ENCODE results near the gene TBKBP1. TPM values are rescaled to one million over a fixed set of nuclear protein-coding genes. Genes with fewer than 3 reads are reported as not detected.
A peak's percentile ranks its signal among the peaks of the same experiment; 100 is the strongest.
"Not testable (repeated sequence)": the region's sequence is repeated elsewhere in the genome, so short reads cannot be mapped to it uniquely, and the experiment has no call there.

The TBKBP1 gene
- polyA plus RNA-seq, 3 donors = 27.4 to 37.7 (median 31.6) TPM

DNA sequence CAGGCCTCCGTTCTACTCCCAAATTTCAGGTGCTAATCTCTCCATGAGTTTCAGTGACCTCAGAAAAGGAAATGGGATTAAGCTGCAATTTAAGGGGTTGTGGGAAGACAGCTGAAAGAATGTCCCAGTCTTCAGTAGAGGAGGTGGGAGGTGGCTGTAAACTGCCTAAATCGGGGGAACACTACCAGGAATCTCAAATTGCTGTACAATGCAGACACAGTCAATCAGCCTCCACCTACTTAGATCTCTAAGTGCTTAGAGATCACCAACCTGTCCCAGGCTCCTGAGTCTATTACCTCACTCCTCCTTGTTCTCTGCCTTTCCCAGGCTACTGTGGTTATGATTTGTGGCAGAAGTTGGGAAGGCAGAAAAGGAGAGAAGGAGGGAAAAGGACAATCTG is 30.7 kb downstream of the TBKBP1 start:
- no peak for DNase-seq (ENCODE audit: extremely low read depth in 1 of 11, low read depth in 9 of 11, low spot score in 4 of 11)

DNA sequence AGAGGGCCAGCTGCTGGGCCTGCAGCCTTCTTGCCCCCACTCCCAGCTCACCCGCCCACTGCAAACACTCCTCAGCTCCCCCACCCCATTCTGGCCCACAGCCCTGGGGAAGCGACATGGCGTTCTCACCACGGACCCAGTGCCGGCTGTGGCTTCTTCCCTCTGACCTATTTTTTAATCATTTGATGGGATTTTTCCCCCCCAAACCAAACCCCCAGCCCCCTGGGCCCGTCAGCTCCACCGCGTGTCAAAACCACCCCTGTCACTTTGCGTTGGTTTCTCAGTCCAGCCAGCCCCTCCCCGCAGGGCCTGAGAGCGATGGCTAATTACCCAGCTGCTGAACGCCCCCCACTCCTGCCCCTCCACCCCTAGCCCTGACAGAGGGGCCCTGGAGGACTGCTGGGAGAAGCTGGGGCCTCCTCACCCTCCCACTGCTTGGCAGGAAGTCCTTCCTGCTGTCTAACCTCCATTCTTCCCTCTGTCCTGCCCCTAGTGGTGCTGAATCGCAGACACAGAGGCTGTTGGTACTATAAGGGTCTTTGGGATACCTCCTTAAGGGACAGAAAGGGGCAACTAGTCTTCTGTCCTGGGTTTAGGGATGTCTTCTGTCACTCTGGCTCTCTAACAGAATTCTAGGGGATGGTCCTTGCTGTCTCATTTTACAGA is 31.6 kb downstream of the TBKBP1 start:
- no peak for DNase-seq (ENCODE audit: extremely low read depth in 1 of 11, low read depth in 9 of 11, low spot score in 4 of 11)

DNA sequence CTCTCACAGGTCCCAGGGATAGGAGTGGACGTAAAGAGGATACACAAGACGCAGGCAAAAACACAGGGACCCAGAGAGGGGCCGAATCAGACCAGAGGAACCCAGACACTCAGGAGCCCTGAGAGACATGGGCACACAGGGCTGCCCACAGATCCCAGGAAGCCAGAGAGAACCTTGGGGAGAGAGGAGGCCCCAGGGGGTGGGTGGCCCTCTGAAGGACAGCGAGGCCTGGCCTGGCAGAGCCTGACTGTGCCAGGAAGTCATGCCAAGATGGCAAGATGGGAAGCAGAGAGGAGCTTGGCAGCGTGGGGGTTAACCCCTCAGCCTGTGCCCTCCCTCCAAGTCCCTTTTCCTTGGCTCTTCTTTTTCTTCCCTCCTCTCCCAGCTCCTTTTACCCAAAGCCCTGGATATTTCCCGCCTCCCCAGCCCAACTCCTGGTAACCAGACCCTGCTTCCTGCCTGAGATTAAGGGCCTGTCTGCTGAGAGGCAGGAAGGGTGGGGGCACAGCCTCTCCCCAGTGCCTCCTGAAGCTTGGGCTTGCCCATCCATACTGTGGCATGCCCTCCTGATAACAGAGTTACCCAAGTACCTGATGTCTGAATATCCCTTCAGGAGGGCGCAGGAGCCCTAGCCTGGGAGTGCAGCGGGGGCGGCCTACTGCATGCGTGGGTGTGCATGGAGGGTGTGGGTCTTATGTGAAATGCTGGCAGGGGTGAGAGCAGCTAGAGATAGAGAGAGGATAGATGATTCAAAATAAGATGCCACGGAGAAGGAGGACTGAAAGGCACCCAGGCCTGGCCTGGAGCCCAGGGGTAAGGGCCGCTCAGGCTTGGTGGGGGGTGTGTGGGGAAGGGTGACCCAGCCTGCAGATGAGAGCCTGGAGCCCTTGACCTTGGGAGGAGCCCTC is 33.1 kb downstream of the TBKBP1 start:
- DNase-seq (ENCODE audit: extremely low read depth in 1 of 11, low read depth in 9 of 11, low spot score in 4 of 11) = no peak

DNA sequence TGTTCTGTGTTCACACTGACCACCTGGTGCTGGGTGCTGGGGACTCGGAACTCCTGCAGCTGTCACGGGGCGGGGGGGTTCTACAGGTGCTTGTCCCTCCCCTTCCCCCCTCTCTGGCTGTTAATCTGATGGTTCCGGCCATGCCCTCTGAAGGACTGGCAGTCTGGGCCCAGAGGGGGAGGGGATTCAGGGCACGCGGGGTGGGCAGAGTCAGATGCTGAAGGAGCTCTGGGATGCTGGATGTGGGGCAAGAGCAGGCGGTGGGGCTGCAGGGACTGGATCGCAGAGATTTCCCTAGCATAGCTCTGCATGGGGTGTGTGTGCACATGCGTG is 33.7 kb downstream of the TBKBP1 start:
- DNase-seq (ENCODE audit: extremely low read depth in 1 of 11, low read depth in 9 of 11, low spot score in 4 of 11) = no peak

DNA sequence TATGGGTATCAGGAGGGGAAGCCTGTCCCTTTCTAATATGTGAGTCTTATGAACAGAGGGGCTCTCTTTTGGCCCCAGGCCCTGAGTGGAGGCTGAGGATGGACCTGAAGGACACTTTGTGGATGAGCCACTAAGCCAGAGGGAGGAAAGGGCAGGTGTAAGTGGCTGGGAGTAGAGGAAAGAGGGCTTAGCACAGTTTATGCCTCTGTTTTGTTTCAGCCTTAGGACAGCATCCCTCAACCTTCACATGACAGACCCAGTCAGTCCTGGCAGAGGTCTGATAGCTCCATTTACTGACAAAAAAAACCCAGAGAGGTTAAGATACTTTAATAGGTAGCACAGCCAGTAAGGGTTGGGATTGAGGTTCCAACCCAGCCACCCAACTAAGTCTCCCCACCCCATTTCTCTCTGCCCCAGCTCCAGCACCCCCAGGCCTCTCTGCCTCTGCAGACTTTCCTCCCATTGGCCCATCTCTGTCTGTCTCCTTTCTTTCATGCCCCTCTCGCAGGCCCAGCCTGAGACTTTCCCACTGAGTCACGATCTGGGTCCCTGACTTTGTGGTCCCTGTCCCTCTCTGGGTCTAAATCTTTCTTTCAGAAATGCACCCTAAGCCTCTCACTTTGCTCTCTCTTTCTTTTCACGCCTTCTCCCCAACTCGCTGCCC is 34.4 kb downstream of the TBKBP1 start:
- no peak for DNase-seq (ENCODE audit: extremely low read depth in 1 of 11, low read depth in 9 of 11, low spot score in 4 of 11)

DNA sequence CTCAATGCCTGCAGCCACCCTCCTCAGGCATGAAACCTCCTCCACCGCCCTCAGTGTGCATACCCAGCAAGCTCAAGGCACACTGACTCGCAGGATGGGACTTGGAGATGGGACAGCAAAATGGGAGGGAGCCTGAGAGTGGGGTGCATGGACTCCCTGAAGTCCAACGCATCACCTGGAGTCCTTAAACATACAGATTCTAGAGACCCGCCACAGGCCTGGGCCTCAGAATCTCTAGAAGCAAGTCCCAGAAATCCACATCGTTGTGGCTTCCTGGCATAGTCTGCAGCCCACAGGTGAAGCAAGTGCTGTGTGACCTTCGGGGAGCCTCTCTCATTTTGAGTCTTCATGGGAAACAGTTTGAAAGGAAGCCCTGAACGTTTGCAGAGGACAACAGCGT is 35.5 kb downstream of the TBKBP1 start:
- DNase-seq (ENCODE audit: extremely low read depth in 1 of 11, low read depth in 9 of 11, low spot score in 4 of 11) = no peak

DNA sequence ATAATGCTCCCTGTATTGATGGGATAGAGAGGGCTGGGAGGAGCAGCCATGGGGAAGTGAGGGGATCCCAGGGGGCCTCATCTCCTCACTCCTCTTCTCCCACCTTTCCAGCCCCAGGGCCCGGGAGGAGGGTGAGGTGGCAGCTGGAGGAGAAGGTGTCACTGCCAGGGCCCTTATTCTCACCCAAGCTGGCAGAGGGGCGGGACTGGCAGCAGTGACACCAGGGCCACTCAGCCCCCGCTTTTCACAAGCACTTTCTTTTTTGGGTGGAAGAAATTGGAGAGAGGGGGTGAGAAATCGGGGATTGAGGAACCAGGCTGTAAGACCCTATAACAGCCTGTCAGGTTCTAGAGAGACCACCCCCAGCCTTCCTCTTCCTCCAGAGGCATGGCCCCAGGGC is 36.7 kb downstream of the TBKBP1 start:
- DNase-seq (ENCODE audit: extremely low read depth in 1 of 11, low read depth in 9 of 11, low spot score in 4 of 11) = no peak

DNA sequence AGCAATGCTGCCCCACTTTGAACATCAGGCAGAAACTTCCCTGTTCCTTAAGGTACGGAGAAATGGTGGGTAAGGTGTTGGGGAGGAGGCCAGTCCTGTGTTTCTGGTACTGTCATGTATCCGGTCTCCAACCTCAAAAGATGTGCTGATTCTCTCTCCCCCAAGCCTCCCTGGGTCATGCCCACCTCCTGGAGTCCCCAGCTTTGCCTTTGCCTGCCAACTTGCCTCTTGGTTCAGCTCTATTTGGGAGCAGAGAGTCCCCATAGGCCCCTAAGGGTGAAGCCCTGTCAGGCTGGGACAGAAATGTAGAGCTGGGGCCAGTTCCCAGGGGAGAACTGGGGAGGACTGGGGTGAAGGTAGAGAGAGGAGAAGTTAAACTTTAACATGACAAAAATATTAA is 37.4 kb downstream of the TBKBP1 start:
- no peak for DNase-seq (ENCODE audit: extremely low read depth in 1 of 11, low read depth in 9 of 11, low spot score in 4 of 11)

DNA sequence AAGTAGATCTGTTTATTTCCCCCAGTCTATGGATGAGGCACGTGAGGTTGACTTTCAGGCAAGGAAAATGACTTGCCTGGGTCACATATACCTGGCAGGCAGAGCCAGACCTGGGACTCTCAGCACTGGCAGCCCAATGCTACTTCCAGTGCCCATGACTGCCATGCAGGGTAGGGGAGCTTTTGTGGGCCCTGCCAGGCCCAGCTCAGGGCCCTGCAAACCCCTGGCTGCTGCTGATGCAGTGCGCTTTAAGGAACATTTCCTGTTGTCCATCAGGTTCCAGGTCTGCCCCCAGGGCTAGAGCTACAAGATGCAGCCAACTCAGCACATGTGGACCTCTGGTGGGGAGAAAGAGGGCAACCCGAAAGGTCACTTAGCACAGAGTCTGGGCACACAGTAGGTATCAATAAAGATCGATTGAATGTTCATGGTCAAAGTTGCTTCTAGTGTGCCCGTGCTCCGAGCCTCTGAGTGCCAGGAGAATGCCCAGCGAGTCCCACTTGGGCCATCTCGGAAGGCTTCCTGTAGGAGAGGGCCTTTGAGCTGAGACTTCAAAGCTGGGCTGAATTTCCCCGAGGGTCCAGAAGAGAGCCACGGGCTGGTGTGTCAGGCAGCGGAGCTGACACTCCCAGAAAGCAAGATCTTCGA is 38.6 kb downstream of the TBKBP1 start:
- DNase-seq (ENCODE audit: extremely low read depth in 1 of 11, low read depth in 9 of 11, low spot score in 4 of 11) = no peak

DNA sequence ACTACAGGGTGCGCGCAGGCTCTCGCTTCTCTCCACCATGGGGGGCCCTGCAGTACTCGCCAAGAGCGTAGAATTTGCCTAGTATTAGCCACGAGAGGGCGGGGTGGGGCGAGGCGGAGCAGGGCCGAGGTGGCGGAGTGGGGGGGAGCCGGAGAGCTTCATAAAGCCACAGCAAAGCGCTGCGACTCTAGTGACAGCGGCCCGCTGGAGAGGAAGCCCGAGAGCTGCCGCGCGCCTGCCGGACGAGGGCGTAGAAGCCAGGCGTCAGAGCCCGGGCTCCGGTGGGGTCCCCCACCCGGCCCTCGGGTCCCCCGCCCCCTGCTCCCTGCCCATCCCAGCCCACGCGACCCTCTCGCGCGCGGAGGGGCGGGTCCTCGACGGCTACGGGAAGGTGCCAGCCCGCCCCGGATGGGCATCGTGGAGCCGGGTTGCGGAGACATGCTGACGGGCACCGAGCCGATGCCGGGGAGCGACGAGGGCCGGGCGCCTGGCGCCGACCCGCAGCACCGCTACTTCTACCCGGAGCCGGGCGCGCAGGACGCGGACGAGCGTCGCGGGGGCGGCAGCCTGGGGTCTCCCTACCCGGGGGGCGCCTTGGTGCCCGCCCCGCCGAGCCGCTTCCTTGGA is 39.2 kb downstream of the TBKBP1 start, which contains the start of gene TBX21:
Gene TBX21 (plus strand): TSS at position 190 of the 627 bp plus-strand sequence. CDS start 219 bp downstream, at position 409.
- peak in 7 of 11 donors; percentile 38 to 59 (median 51) for DNase-seq (ENCODE audit: extremely low read depth in 1 of 11, low read depth in 9 of 11, low spot score in 4 of 11)

DNA sequence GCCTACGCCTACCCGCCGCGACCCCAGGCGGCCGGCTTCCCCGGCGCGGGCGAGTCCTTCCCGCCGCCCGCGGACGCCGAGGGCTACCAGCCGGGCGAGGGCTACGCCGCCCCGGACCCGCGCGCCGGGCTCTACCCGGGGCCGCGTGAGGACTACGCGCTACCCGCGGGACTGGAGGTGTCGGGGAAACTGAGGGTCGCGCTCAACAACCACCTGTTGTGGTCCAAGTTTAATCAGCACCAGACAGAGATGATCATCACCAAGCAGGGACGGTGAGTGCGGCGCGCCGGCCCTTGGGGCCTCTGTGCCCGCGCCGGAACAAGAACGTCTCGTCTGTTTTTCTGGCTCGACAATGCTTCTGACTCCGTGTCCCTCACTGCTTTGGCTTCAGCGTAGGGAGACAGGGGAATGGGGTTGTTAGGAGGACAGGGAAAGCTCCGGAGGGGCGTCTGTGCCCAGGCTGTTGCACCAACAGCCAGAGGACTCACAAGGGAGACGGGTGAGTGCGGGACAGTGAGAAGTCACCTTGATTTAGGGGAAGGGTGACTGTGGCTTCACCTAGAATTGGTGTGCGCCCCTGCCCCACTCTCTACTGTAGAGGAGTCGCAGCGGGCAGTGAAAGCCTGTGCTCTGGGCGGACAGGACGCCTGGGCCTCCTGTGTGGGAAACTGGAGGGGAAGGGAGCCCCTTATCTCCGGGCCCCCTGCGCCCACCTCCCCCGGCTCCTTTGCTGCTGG is 39.9 kb downstream of the TBKBP1 start:
- DNase-seq (ENCODE audit: extremely low read depth in 1 of 11, low read depth in 9 of 11, low spot score in 4 of 11) = no peak

DNA sequence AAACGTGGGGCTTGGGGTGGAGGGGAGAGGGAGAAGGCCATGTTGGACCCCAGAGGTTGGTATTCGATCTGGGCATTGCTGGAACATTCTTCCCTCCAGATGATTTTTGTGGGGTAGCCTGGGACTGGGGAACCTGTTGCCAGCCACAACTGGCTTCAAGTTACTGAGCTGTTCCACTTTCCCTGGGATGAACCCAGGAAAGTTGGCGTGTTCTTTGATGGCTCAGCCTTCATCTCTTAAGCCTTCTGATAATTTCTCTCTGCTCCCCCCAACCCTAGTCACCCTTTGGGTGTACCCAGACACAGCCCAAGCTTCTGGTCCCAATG is 41.1 kb downstream of the TBKBP1 start:
- no peak for DNase-seq (ENCODE audit: extremely low read depth in 1 of 11, low read depth in 9 of 11, low spot score in 4 of 11)

DNA sequence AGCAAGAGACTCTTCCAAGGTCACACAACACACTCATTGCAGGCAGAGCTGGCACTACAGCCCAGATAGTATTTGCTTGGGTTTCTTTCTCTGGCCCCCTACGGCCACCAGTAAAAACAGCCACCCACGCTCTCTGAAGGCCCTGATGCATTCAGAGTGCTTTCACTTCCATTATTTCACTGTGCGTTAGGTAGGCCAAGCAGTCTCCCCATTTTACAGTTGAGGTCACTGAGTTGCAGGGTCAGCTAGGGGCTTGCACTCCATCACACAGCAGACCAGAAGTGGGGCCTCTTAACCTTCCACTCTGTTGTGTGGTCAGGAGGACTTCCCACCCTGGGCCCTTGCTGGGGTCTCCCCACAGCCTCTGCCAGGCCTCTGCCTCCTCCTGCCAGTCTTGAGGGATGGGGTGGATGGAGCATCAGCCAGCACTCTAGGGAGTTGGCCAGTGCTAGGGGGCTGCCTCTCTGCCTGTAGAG is 41.6 kb downstream of the TBKBP1 start:
- DNase-seq (ENCODE audit: extremely low read depth in 1 of 11, low read depth in 9 of 11, low spot score in 4 of 11) = no peak

DNA sequence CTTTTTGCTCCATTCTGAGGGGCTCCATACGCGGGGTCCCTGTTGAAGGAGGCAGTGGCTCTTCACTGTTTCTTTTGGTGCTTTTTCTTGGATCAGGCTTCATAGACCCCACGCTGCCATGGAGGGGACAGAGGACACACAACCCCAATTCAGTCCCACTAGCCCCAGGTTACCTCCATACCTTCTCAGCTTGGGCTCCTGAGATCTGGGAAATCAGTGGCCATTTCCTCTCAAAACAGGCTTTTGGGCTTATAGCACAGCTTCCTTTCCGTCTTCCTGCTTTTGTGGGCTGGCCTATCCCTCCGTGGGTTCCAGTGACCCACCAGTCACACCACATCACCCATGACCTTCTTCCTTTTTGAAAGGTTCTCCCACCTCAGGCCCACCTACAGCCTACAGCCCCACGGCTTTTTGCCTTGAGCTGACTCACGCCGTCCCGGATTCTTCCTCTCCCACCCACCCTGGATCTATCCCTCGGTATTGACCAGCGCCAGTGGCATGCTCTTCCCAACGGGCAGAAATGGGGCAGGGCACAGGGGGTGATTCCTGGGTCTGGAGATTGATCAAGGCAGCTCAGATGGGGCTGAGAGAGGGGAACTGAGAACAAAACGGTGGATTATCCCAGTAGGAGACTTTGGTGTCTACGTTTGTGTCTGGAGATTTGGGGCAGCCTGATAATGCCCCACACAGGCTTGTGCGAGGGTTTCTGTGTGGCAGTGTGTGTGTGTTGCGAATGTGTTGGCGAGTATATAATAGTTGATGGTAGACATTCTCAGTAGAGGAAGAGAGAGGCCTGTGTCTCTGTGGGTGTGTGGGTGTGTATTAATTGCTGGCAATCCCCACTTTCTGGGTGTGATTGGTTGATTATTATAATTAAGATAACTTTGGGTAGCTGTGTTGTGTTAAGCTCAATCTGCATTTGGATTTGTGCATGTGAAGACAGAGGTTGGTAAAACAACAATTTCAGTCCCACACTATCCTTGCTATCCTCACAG is 42.8 kb downstream of the TBKBP1 start:
- DNase-seq (ENCODE audit: extremely low read depth in 1 of 11, low read depth in 9 of 11, low spot score in 4 of 11) = no peak

DNA sequence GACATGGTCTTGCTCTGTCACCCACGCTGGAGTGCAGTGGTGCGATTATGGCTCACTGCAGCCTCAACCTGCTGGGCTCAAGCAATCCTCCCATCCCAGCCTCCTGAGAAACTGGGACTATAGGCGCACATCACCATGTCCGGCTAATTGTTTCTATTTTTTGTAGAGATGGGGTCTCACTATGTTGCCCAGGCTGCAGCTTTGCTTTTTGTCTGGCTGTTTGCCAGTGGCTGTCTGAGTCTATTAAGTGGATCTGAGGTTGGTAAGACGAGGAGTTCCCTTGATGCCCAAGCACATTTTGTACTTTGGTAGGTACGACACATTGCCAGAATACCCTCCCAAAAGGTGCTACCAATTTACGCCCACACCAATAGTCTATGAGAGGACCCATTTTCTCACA is 44.2 kb downstream of the TBKBP1 start:
- no peak for DNase-seq (ENCODE audit: extremely low read depth in 1 of 11, low read depth in 9 of 11, low spot score in 4 of 11)

DNA sequence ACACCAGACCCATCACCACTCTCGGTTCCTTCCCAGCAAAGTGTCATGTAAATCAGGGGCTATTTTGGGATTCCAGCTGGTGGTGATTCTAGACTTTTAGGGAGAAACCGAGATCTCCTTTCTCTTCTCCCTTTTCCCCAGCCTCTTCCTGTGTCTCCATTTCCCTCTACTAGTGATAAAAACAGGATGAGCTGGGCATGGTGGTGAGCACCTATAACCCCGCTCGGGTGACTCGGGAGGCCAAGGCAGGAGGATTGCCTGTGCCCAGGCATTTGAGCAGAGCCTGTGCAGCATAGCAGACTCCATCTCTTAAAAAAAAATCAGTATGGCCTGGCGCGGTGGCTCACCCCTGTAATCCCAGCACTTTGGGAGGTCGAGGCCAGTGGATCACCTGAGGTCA is 45.2 kb downstream of the TBKBP1 start:
- DNase-seq (ENCODE audit: extremely low read depth in 1 of 11, low read depth in 9 of 11, low spot score in 4 of 11) = no peak

DNA sequence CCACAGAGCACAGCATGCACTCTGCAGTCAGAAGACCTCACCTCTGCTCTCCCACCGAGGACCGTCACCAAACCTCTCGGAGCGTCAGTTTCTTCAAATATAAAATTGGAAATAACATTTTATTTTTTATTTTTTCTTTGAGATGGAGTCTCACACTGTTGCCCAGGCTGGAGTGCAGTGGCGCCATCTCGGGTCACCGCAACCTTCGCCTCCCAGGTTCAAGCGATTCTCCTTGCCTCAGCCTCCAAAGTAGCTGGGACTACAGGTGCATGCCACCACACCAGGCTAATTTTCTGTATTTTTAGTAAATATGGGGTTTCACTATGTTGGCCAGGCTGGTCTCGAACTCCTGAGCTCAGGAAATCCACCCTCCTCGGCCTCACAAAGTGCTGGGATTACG is 46.0 kb downstream of the TBKBP1 start:
- DNase-seq (ENCODE audit: extremely low read depth in 1 of 11, low read depth in 9 of 11, low spot score in 4 of 11) = not testable (repeated sequence)
